ENCODE results near the gene TCERG1L.

DNA sequence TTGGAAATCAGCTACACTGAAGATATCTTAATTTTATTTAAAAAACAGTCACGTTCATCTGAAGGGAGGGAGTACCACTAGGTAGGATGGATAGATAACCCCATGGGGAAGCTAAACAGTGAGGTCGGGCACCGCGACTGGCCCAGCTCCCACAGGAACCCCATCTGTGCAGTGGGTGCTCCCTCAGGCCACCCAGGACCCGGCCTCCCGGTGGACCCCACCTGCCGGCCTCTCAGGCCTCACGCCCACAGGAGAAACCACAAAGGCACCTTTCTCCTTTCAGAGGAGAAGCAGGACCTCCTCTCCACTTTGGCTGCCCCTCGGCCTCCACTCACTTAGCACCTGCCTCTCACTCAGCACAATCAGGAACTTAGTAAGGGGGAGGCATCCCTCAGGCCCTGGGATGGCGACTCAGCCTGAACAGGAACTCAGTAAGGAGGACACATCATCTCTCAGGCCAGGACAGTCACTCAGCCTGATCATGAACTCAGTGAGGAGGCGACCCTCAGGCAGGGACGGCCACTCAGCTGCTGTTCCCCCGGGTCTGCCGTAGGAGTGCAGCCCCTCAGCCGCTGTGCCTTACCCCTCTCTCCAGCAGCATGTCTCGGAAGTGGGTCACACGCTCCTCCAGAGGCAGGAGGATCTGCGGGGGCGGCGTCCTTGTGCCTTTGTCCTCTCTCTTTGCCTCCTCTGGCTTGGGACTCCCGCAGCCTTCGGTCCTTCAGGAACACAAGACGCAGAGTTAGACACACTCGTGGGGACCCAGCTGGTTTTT lies 195.1 kb downstream of the TCERG1L start:
- TF ChIP-seq CTCF (IDR thresholded peaks at IDR 0.05; ENCODE audit: poor library complexity), result no peak
- TF ChIP-seq EZH2 (IDR thresholded peaks at IDR 0.05; ENCODE audit: borderline replicate concordance), result no peak
